ENCODE data around the gene USP43. TPM values are rescaled to one million over a fixed set of nuclear protein-coding genes. Genes with fewer than 3 reads are reported as not detected.

Gene USP43
- total RNA-seq, 1 donor from 2014 or later = not detected

DNA sequence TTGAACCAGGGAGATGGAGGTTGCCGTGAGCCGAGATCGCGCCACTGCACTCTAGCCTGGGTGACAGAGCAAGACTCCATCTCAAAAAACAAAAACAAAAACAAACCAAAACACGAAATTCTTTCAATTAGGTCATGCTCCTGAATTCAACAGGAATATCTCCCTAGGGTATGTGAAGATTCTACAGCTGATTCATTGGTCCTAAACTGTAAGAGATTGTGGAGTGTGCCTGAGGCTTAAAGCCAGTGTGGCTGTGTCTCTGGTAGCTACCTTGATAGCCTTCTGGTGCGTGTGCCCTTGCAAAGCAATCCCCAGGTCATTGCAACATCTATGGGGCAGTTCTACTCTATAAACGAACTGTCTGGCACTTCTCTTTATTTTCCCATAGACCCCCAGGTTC, 48.4 kb downstream of the USP43 start:
- Histone ChIP-seq H4K20me1 (ENCODE audit: low read depth) (no peaks in the 10 kb centered on the region), H3K36me3 (no peaks in the 10 kb centered on the region), H3K9ac (no peak overlapping the region), H3K4me1 (no peaks in the 10 kb centered on the region), H2AFZ (replicated peaks) (no peak overlapping the region), H3F3A (ENCODE audit: low read depth) (no peaks in the 10 kb centered on the region), H3K27me3 (no peaks in the 10 kb centered on the region), H3K4me3 (no peak overlapping the region), H3K9me3 (ENCODE audit: low read depth) (no peaks in the 10 kb centered on the region), H3K4me2 (no peak overlapping the region), H3K79me2 (ENCODE audit: low read depth) (no peaks in the 10 kb centered on the region), H3K27ac (no peak overlapping the region)
- Mint-ChIP-seq H3K4me3 (no peak overlapping the region), H3K36me3 (no peaks in the 10 kb centered on the region), H3K4me1 (no peaks in the 10 kb centered on the region), H3K27me3 (ENCODE audit: insufficient read depth, low read depth) (peaks cover 4% of the 10 kb centered on the region), H3K9me3 (no peaks in the 10 kb centered on the region), H3K27ac (no peak overlapping the region)
- TF ChIP-seq, protein P1, sequence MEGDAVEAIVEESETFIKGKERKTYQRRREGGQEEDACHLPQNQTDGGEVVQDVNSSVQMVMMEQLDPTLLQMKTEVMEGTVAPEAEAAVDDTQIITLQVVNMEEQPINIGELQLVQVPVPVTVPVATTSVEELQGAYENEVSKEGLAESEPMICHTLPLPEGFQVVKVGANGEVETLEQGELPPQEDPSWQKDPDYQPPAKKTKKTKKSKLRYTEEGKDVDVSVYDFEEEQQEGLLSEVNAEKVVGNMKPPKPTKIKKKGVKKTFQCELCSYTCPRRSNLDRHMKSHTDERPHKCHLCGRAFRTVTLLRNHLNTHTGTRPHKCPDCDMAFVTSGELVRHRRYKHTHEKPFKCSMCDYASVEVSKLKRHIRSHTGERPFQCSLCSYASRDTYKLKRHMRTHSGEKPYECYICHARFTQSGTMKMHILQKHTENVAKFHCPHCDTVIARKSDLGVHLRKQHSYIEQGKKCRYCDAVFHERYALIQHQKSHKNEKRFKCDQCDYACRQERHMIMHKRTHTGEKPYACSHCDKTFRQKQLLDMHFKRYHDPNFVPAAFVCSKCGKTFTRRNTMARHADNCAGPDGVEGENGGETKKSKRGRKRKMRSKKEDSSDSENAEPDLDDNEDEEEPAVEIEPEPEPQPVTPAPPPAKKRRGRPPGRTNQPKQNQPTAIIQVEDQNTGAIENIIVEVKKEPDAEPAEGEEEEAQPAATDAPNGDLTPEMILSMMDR (IDR thresholded peaks at IDR 0.05) = no peak
- TF ChIP-seq EZH2 (IDR thresholded peaks at IDR 0.05) (no peak), EZH2phosphoT487 (IDR thresholded peaks at IDR 0.05) (no peak)
- no peak for DNase-seq (ENCODE audit: low spot score)

DNA sequence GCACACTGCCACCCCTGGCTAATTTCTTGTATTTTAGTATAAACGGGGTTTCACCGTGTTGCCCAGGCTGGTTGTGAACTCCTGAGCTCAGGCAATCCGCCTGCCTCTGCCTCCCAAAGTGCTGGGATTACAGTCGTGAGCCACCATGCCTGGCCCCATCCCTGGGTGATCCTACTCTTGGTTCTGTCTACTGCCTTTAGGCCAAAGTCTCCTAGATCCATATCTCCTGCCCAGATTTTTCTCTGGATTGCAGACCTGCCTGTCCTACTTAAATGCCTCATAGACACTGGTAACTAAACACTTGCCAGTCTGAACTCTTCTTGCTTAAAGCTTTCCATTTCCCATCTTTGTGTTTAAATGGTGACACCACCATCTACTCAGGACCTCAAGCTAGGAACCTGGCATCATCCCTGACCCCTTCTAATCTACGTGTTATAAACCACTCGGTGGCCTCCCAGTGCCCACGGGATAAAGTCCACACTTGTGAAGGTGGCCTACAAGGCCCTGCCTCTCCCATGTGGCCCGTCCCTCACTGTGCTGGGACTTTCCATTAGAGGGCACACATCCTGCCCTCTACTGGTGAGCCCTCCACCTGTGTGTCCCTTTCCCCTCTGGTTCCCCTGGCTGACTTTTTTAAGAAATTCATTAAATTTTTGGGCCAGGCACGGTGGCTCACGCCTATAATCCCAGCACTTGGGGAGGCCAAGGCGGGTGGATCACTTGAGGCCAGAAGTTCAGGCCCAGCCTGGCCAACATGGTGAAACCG, 51.1 kb downstream of the USP43 start:
- no peaks in the 10 kb centered on the region for H3K4me1 Mint-ChIP-seq
- H3K36me3 Mint-ChIP-seq = no peaks in the 10 kb centered on the region
- Histone ChIP-seq H4K20me1 (ENCODE audit: low read depth) (no peaks in the 10 kb centered on the region), H3K9me3 (ENCODE audit: low read depth) (no peaks in the 10 kb centered on the region), H3K4me1 (no peaks in the 10 kb centered on the region), H3K79me2 (ENCODE audit: low read depth) (no peaks in the 10 kb centered on the region), H3F3A (ENCODE audit: low read depth) (no peaks in the 10 kb centered on the region), H2AFZ (replicated peaks) (no peak overlapping the region), H3K27ac (no peak overlapping the region), H3K36me3 (no peaks in the 10 kb centered on the region), H3K27me3 (no peaks in the 10 kb centered on the region), H3K9ac (no peak overlapping the region), H3K4me3 (no peak overlapping the region), H3K4me2 (no peak overlapping the region)
- no peaks in the 10 kb centered on the region for H3K9me3 Mint-ChIP-seq
- no peak overlapping the region for H3K27ac Mint-ChIP-seq
- no peak for DNase-seq (ENCODE audit: low spot score)
- TF ChIP-seq, protein P1 (IDR thresholded peaks at IDR 0.05) = no peak
- no peak for TF ChIP-seq EZH2phosphoT487 (IDR thresholded peaks at IDR 0.05)
- TF ChIP-seq EZH2 (IDR thresholded peaks at IDR 0.05) = no peak
- H3K4me3 Mint-ChIP-seq = no peak overlapping the region
- H3K27me3 Mint-ChIP-seq (ENCODE audit: insufficient read depth, low read depth) = peaks cover 9% of the 10 kb centered on the region

DNA sequence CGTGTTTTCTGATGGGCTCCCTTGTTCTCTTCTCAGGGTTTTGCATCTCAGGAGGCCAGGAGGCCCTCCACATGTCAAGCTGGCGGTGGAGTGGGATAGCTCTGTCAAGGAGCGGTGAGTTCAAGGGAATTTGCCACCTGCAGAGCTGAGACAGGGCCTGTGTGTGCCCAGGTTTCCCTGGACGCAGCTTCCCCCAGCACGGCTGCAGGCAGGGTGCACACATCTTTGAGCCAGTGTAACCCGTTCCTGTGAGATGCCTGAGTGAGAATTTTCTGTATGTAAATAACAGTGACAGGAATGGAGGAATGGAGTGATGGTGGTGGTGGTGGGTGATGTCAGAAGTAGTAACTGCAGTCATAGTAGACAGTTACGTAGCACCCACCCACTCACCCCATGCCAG, 54.8 kb downstream of the USP43 start:
- H3K27ac Mint-ChIP-seq = no peak overlapping the region
- H3K36me3 Mint-ChIP-seq = no peaks in the 10 kb centered on the region
- peaks cover 13% of the 10 kb centered on the region for H3K27me3 Mint-ChIP-seq (ENCODE audit: insufficient read depth, low read depth)

More for the DNA sequence above, 54.8 kb downstream of the USP43 start:
- H3K9me3 ChIP-seq (ENCODE audit: low read depth) = no peaks in the 10 kb centered on the region
- no peak overlapping the region for H3K4me3 ChIP-seq
- no peaks in the 10 kb centered on the region for H3K79me2 ChIP-seq (ENCODE audit: low read depth)
- no peak overlapping the region for H3K27ac ChIP-seq
- H2AFZ ChIP-seq (replicated peaks) = no peak overlapping the region
- H3K4me1 Mint-ChIP-seq = peaks cover 2% of the 10 kb centered on the region
- no peak for TF ChIP-seq EZH2phosphoT487 (IDR thresholded peaks at IDR 0.05)
- no peak for TF ChIP-seq EZH2 (IDR thresholded peaks at IDR 0.05)
- TF ChIP-seq, protein P1 (IDR thresholded peaks at IDR 0.05) = no peak
- DNase-seq (ENCODE audit: low spot score) = no peak
- H3F3A ChIP-seq (ENCODE audit: low read depth) = no peaks in the 10 kb centered on the region
- no peak overlapping the region for H3K4me3 Mint-ChIP-seq
- no peak overlapping the region for H3K9ac ChIP-seq
- H3K4me1 ChIP-seq = no peaks in the 10 kb centered on the region
- no peaks in the 10 kb centered on the region for H3K27me3 ChIP-seq
- no peaks in the 10 kb centered on the region for H4K20me1 ChIP-seq (ENCODE audit: low read depth)
- H3K4me2 ChIP-seq = no peak overlapping the region
- H3K36me3 ChIP-seq = no peaks in the 10 kb centered on the region
- no peaks in the 10 kb centered on the region for H3K9me3 Mint-ChIP-seq

Data from neural progenitor cell (in vitro differentiated cells).